Hepatocyte (in vitro differentiated cells): ENCODE measurements around the gene TRIM16. TPM values are rescaled to one million over a fixed set of nuclear protein-coding genes. Genes with fewer than 3 reads are reported as not detected.
"Not testable (repeated sequence)": the region's sequence is repeated elsewhere in the genome, so short reads cannot be mapped to it uniquely, and the experiment has no call there.

Source experiments
- DNase-seq: peaks from one replicate; pipeline ENCODE4 v3.0.0-alpha.2; 2016; ENCODE audit warnings: low spot score
- H2AFZ ChIP-seq: fragments of 200-600 bp; sonication (generic); 2 replicates; pipeline ENCODE4 v1.6.0; 2016; ENCODE audit warnings: antibody characterized with exemption, mild to moderate bottlenecking
- H3K27ac ChIP-seq: fragments of 200-600 bp; sonication (generic); 2 replicates; pipeline ENCODE4 v1.5.1; 2016; ENCODE audit warnings: mild to moderate bottlenecking
- H3K27me3 ChIP-seq: fragments of 200-600 bp; sonication (generic); 2 replicates; pipeline ENCODE4 v1.6.1; 2016
- H3K36me3 ChIP-seq: fragments of 200-600 bp; sonication (generic); replicated peaks from 2 replicates; pipeline ENCODE4 v1.5.1; 2016; ENCODE audit warnings: low read depth; ENCODE audit not compliant: insufficient read depth
- H3K4me1 ChIP-seq: fragments of 200-600 bp; sonication (generic); 2 replicates; pipeline ENCODE4 v1.5.1; 2016; ENCODE audit warnings: mild to moderate bottlenecking, moderate library complexity; ENCODE audit not compliant: insufficient read depth
- H3K4me2 ChIP-seq: fragments of 200-600 bp; sonication (generic); 2 replicates; pipeline ENCODE4 v1.6.0; 2016
- H3K4me3 ChIP-seq: fragments of 200-600 bp; sonication (generic); 2 replicates; pipeline ENCODE4 v1.5.1; 2016; ENCODE audit warnings: mild to moderate bottlenecking
- H3K79me2 ChIP-seq: fragments of 200-600 bp; sonication (generic); 2 replicates; pipeline ENCODE4 v1.6.0; 2017; ENCODE audit warnings: mild to moderate bottlenecking
- H3K9me2 ChIP-seq: fragments of 200-600 bp; sonication (generic); replicated peaks from 2 replicates; pipeline ENCODE4 v1.6.0; 2017; ENCODE audit warnings: mild to moderate bottlenecking; ENCODE audit not compliant: insufficient read depth
- H3K9me3 ChIP-seq: fragments of 200-600 bp; sonication (generic); 2 replicates; pipeline ENCODE4 v1.5.1; 2016; ENCODE audit warnings: low read depth, mild to moderate bottlenecking
- H4K20me1 ChIP-seq: fragments of 200-600 bp; sonication (generic); 2 replicates; pipeline ENCODE4 v1.6.0; 2016; ENCODE audit warnings: mild to moderate bottlenecking; ENCODE audit not compliant: insufficient read depth, poor library complexity, severe bottlenecking
- CTCF ChIP-seq: fragments of 200-600 bp; sonication (generic); IDR thresholded peaks from 2 replicates; pipeline ENCODE4 v1.5.1; 2016; ENCODE audit warnings: antibody characterized with exemption, mild to moderate bottlenecking; ENCODE audit not compliant: poor library complexity
- EZH2 ChIP-seq: fragments of 200-600 bp; sonication (generic); IDR thresholded peaks from 2 replicates; pipeline ENCODE4 v1.6.1; 2016; ENCODE audit warnings: antibody characterized with exemption, mild to moderate bottlenecking, borderline replicate concordance
- EZH2phosphoT487 ChIP-seq: fragments of 200-600 bp; sonication (generic); IDR thresholded peaks from one replicate; pipeline ENCODE4 v1.6.1; 2018; ENCODE audit warnings: antibody characterized with exemption, mild to moderate bottlenecking, low read depth, moderate library complexity; ENCODE audit not compliant: unreplicated experiment, severe bottlenecking
- WGBS: methylation state at CpG from one replicate; pipeline ENCODE4 v1.1.6; 2016; ENCODE audit warnings: low lambda C conversion rate; ENCODE audit errors: missing lambda C conversion rate; 5-methylcytosine and 5-hydroxymethylcytosine counted together
- polyA plus RNA-seq: library from polyadenylated mRNA; unstranded; fragments of >200 nt; fragmentation: Nextera tagmentation; extraction: Ambion mirVana; gene quantifications from 2 replicates; pipeline ENCODE4 v1.2.1, GENCODE V29; 2016
- total RNA-seq: library from RNA; depleted of rRNA; stranded (reverse); fragments of >200 nt; gene quantifications from 2 replicates; pipeline ENCODE4 v1.2.3, GENCODE V29; 2014

The TRIM16 gene
- total and polyA plus RNA-seq, 2 experiments from 2014 or later, result 19.5 to 30.6 TPM

- no peaks in the 10 kb centered on the region for H3K9me2 ChIP-seq
- no peak overlapping the region for H3K4me2 ChIP-seq
- DNase-seq, result no peak
- no peaks in the 10 kb centered on the region for H3K9me3 ChIP-seq
- H3K27ac ChIP-seq, result no peak overlapping the region
- H3K36me3 ChIP-seq, result no peaks in the 10 kb centered on the region
- TF ChIP-seq EZH2, result no peak
- no peak for TF ChIP-seq CTCF
- no peak for TF ChIP-seq EZH2phosphoT487
- H3K4me3 ChIP-seq, result no peak overlapping the region
- H4K20me1 ChIP-seq, result no peaks in the 10 kb centered on the region
- H3K27me3 ChIP-seq, result no peaks in the 10 kb centered on the region
- peaks cover 28% of the 10 kb centered on the region for H3K4me1 ChIP-seq
- no peaks in the 10 kb centered on the region for H3K79me2 ChIP-seq
- H2AFZ ChIP-seq, result no peak overlapping the region
Measured at GRCh38 chr17:15657868-15658267, 26.2 kb downstream of the TRIM16 start.

GRCh38 chr17:15654886-15655561, 29.1 kb downstream of the TRIM16 start:
- Histone ChIP-seq H3K4me2 (peak overlapping the region; percentile 35), H3K9me3 (no peaks in the 10 kb centered on the region), H3K27me3 (no peaks in the 10 kb centered on the region), H3K27ac (peak overlapping the region; percentile 83), H3K36me3 (no peaks in the 10 kb centered on the region), H2AFZ (no peak overlapping the region), H3K9me2 (no peaks in the 10 kb centered on the region), H4K20me1 (no peaks in the 10 kb centered on the region), H3K79me2 (peaks cover 9% of the 10 kb centered on the region), H3K4me1 (peaks cover 41% of the 10 kb centered on the region), H3K4me3 (no peak overlapping the region)
- peak; percentile 38 for DNase-seq
- TF ChIP-seq EZH2, result no peak
- no peak for TF ChIP-seq CTCF
- TF ChIP-seq EZH2phosphoT487, result no peak
- 49% methylated on average over 3 of the region's 3 CpGs for WGBS

GRCh38 chr17:15654401-15654800, 29.7 kb downstream of the TRIM16 start:
- not testable (repeated sequence) for H3K9me2 ChIP-seq, H3K36me3 ChIP-seq, H2AFZ ChIP-seq, DNase-seq, H3K27me3 ChIP-seq, H4K20me1 ChIP-seq, H3K9me3 ChIP-seq, H3K4me3 ChIP-seq
- 21% methylated on average over 3 of the region's 3 CpGs for WGBS
- peaks cover 14% of the 10 kb centered on the region for H3K79me2 ChIP-seq
- H3K4me2 ChIP-seq, result peak overlapping the region; percentile 35
- peaks cover 41% of the 10 kb centered on the region for H3K4me1 ChIP-seq
- H3K27ac ChIP-seq, result peak overlapping the region; percentile 83

- no peak overlapping the region for H3K4me3 ChIP-seq
- no peak for TF ChIP-seq CTCF
- TF ChIP-seq EZH2, result no peak
- TF ChIP-seq EZH2phosphoT487, result no peak
- no peaks in the 10 kb centered on the region for H3K27me3 ChIP-seq
- H2AFZ ChIP-seq, result no peak overlapping the region
- no peak overlapping the region for H3K27ac ChIP-seq
- DNase-seq, result no peak
- H3K79me2 ChIP-seq, result peaks cover 25% of the 10 kb centered on the region
- H4K20me1 ChIP-seq, result no peaks in the 10 kb centered on the region
- H3K4me1 ChIP-seq, result peaks cover 39% of the 10 kb centered on the region
- H3K9me3 ChIP-seq, result no peaks in the 10 kb centered on the region
- H3K9me2 ChIP-seq, result no peaks in the 10 kb centered on the region
- no peak overlapping the region for H3K4me2 ChIP-seq
- no peaks in the 10 kb centered on the region for H3K36me3 ChIP-seq
- WGBS, result 87% methylated on average over 6 of the region's 6 CpGs
Measured at GRCh38 chr17:15652960-15653359, 31.2 kb downstream of the TRIM16 start.
